Measurements from ENCODE around the gene PRSS33. TPM values are rescaled to one million over a fixed set of nuclear protein-coding genes. Genes with fewer than 3 reads are reported as not detected.
A peak's percentile ranks its signal among the peaks of the same experiment; 100 is the strongest.

The PRSS33 gene, protein sequence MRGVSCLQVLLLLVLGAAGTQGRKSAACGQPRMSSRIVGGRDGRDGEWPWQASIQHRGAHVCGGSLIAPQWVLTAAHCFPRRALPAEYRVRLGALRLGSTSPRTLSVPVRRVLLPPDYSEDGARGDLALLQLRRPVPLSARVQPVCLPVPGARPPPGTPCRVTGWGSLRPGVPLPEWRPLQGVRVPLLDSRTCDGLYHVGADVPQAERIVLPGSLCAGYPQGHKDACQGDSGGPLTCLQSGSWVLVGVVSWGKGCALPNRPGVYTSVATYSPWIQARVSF
- not detected for total RNA-seq

DNA sequence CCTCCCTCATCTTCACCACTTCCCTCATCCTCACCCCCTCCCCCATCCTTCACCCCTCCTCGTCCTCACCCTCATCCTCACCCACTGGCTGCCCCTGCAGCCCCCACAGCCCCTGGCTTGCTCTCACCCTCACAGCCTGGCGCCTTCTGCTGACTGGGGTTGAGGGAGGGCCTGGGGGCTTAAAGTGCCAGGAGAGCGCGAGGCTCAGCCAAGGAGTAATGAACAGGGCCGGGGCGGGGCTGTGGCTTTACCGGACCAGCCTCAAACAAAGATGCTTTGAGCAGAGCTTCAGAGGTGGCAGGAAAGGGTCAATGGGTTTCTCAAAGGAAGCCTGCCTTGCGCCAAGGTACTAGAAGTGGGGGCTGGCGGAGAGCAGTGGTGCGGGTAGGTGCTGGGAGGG lies at the start of gene PRSS33:
PRSS33 (minus strand) TSS at position 155 of the 400 bp plus-strand sequence. CDS start 1,013 bp downstream, outside the sequence.
- CTCF ChIA-PET = interaction anchor here (1.5 kb wide), 1 partner anchor 81 kb away, joined by 3 read pairs; no protein-coding TSS in a partner anchor
- Mint-ChIP-seq H3K27me3 (ENCODE audit: low read depth) (peaks cover 12% of the 10 kb centered on the region), H3K27ac (peak within 1 kb of the TSS; percentile 30), H3K4me3 (no peak within 1 kb of the TSS), H3K4me1 (ENCODE audit: low read depth) (peaks cover 17% of the 10 kb centered on the region), H3K9me3 (ENCODE audit: insufficient read depth) (no peaks in the 10 kb centered on the region), H3K36me3 (ENCODE audit: low read depth) (no peaks in the 10 kb centered on the region)
- DNase-seq = no peak
- POLR2A ChIA-PET = no interaction called here
- ATAC-seq = no peak

DNA sequence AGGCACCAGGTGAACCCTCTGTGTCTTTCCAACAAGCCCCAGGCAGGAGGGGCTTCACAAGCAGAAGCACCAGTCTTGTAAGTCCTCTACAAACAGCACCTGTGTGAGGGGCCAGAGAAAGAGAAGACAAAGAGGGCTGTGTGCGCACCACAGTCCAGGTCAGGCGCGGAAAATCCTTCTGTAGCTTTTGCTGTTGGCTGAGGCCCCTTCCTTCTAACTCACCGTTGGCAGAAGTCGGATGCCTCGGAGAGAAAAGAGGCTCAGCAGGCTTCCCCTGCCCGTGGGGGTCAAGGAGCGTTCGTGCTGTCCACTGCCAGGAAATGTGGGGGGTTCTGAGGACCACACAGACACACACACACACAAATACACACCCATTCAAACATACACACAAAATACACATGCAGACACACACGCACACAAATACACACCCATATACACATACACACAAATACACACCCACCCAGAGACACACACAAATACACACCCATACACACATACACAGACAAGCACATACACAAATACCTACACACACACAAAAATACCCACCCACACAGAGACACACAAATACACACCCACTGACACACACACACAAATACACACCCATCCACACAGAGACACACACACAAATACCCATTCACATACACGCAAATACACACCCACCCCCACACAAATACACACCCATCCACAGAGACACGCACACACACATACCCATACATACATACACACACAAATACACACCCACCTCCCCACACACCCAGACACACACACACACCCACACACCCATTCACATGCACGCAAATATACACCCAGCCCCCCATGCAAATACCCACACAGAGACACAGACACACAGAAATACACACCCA lies 49.5 kb upstream of the PRSS33 start:
- Mint-ChIP-seq H3K4me1 (ENCODE audit: low read depth) (peaks cover 20% of the 10 kb centered on the region), H3K27ac (no peak overlapping the region), H3K27me3 (ENCODE audit: low read depth) (peaks cover 6% of the 10 kb centered on the region), H3K4me3 (no peak overlapping the region), H3K36me3 (ENCODE audit: low read depth) (peaks cover 4% of the 10 kb centered on the region), H3K9me3 (ENCODE audit: insufficient read depth) (no peaks in the 10 kb centered on the region)
- DNase-seq = no peak
- ATAC-seq = no peak
- POLR2A ChIA-PET = no interaction called here
- CTCF ChIA-PET = interaction anchor here (0.8 to 1.0 kb wide), 2 partner anchors 31 to 84 kb away, joined by 3 read pairs; no protein-coding TSS in a partner anchor

- Mint-ChIP-seq H3K27ac (no peak overlapping the region), H3K4me3 (no peak overlapping the region), H3K27me3 (ENCODE audit: low read depth) (peaks cover 6% of the 10 kb centered on the region), H3K36me3 (ENCODE audit: low read depth) (peaks cover 4% of the 10 kb centered on the region), H3K9me3 (ENCODE audit: insufficient read depth) (no peaks in the 10 kb centered on the region), H3K4me1 (ENCODE audit: low read depth) (peaks cover 16% of the 10 kb centered on the region)
- ChIA-PET CTCF (interaction anchor here (0.8 to 1.0 kb wide), 2 partner anchors 32 to 85 kb away, joined by 3 read pairs; no protein-coding TSS in a partner anchor), POLR2A (no interaction called here)
- ATAC-seq (no peak), DNase-seq (no peak)
Measured at GRCh38 chr16:2835638-2836493, 48.5 kb upstream of the PRSS33 start.

DNA sequence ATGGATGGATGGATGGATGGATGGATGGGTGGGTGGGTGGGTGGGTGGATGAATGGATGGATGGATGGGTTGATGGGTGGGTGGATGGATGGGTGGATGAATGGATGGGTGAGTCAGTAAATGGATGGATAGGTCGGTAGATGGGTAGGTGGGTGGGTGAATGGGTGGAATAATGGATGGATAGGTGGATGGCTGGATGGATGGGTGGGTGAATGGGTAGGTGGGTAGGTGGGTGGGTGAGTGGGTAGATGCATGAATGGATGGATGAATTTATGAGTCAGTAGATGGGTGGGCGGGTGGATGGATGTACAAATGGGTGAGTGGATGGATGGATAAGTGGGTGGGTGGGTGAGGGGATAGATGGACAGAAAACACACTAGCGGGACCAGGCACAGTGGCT lies 47.6 kb upstream of the PRSS33 start:
- DNase-seq (no peak), ATAC-seq (no peak)
- Mint-ChIP-seq H3K9me3 (ENCODE audit: insufficient read depth) (no peaks in the 10 kb centered on the region), H3K4me1 (ENCODE audit: low read depth) (peaks cover 20% of the 10 kb centered on the region), H3K4me3 (no peak overlapping the region), H3K27ac (no peak overlapping the region), H3K36me3 (ENCODE audit: low read depth) (peaks cover 4% of the 10 kb centered on the region), H3K27me3 (ENCODE audit: low read depth) (peaks cover 6% of the 10 kb centered on the region)
- ChIA-PET POLR2A (no interaction called here), CTCF (no interaction called here)

DNA sequence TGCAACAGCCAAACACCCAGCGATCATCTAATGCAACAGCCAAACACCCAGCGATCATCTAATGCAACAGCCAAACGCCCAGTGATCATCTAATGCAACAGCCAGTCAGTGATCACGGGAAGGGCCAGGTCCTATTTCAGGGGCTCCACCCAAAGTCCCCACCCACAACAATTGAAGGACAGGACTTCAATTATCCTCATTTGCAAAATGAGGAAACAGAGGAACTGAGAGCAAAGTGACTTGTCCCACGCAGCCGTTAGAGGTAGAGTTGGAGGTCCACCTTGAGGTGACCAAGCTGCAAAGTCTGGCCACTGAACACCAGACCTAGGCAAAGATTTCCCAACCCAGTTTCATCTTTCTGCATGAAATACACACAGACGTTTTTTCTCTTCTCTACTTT lies 46.4 kb upstream of the PRSS33 start:
- DNase-seq = no peak
- no peak overlapping the region for H3K4me3 Mint-ChIP-seq
- ChIA-PET POLR2A (no interaction called here), CTCF (no interaction called here)
- ATAC-seq = no peak
- peaks cover 4% of the 10 kb centered on the region for H3K36me3 Mint-ChIP-seq (ENCODE audit: low read depth)
- H3K27me3 Mint-ChIP-seq (ENCODE audit: low read depth) = peaks cover 6% of the 10 kb centered on the region
- H3K9me3 Mint-ChIP-seq (ENCODE audit: insufficient read depth) = no peaks in the 10 kb centered on the region
- no peak overlapping the region for H3K27ac Mint-ChIP-seq
- peaks cover 13% of the 10 kb centered on the region for H3K4me1 Mint-ChIP-seq (ENCODE audit: low read depth)

- ChIA-PET CTCF (interaction anchor here (2.0 kb wide), 1 partner anchor 37 kb away, joined by 7 read pairs; no protein-coding TSS in a partner anchor), POLR2A (no interaction called here)
- ATAC-seq (no peak), DNase-seq (no peak)
- Mint-ChIP-seq H3K9me3 (ENCODE audit: insufficient read depth) (no peaks in the 10 kb centered on the region), H3K4me1 (ENCODE audit: low read depth) (peaks cover 11% of the 10 kb centered on the region), H3K36me3 (ENCODE audit: low read depth) (peaks cover 4% of the 10 kb centered on the region), H3K27ac (no peak overlapping the region), H3K27me3 (ENCODE audit: low read depth) (no peaks in the 10 kb centered on the region), H3K4me3 (no peak overlapping the region)
Measured at GRCh38 chr16:2831203-2831602, 43.8 kb upstream of the PRSS33 start.

- H3K27me3 Mint-ChIP-seq (ENCODE audit: low read depth) = no peaks in the 10 kb centered on the region
- ChIA-PET CTCF (interaction anchor here (0.8 to 1.9 kb wide), 2 partner anchors 9 to 38 kb away, joined by 4 to 8 read pairs; no protein-coding TSS in a partner anchor), POLR2A (no interaction called here)
- peaks cover 11% of the 10 kb centered on the region for H3K4me1 Mint-ChIP-seq (ENCODE audit: low read depth)
- H3K9me3 Mint-ChIP-seq (ENCODE audit: insufficient read depth) = no peaks in the 10 kb centered on the region
- peak overlapping the region; percentile 57 for H3K27ac Mint-ChIP-seq
- no peak for DNase-seq
- peak overlapping the region; percentile 40 for H3K4me3 Mint-ChIP-seq
- no peak for ATAC-seq
- peaks cover 4% of the 10 kb centered on the region for H3K36me3 Mint-ChIP-seq (ENCODE audit: low read depth)
Measured at GRCh38 chr16:2830355-2830695, 43.0 kb upstream of the PRSS33 start.

GRCh38 chr16:2829501-2830354 lies 42.4 kb upstream of the PRSS33 start, which contains the start of gene ZG16B:
TSS of gene ZG16B (plus strand) at chr16:2830303. CDS start at chr16:2830442, 139 bp downstream.
- ChIA-PET CTCF (interaction anchor here (0.8 to 1.9 kb wide), 2 partner anchors 9 to 38 kb away, joined by 4 to 8 read pairs; no protein-coding TSS in a partner anchor), POLR2A (no interaction called here)
- Mint-ChIP-seq H3K9me3 (ENCODE audit: insufficient read depth) (no peaks in the 10 kb centered on the region), H3K4me3 (peak within 1 kb of the TSS; percentile 40), H3K36me3 (ENCODE audit: low read depth) (peaks cover 4% of the 10 kb centered on the region), H3K27me3 (ENCODE audit: low read depth) (no peaks in the 10 kb centered on the region), H3K4me1 (ENCODE audit: low read depth) (peaks cover 11% of the 10 kb centered on the region), H3K27ac (peak within 1 kb of the TSS; percentile 57)
- peak; percentile 47 for ATAC-seq
- DNase-seq = no peak

DNA sequence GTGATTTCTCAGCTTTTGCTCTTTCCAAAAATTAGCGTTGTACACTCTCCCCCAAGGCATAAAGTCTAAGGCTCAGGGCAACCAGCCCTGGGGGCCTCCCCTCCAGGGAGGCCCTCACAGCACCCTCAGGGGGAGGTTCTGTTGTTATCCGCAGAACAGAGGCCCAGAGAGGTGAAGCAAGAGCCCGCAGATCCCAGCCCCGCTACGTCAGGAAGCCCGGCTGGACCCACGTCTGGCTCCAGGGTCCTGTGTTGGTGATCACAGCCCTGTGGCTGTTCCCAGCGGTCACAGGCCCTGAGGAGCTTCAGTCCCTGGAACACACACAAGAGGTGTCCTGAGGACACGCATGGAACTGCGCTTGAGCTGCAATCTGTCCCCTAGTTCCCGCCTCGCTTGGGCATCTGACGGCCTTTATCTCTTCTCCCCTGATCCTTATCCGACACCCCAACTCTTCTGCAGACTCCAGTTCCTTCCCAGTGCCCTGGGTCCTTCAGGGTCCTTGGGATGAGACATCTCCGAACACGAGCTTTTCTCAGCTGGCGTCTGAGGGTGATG lies 41.6 kb upstream of the PRSS33 start:
- ATAC-seq (no peak), DNase-seq (no peak)
- Mint-ChIP-seq H3K27ac (no peak overlapping the region), H3K27me3 (ENCODE audit: low read depth) (no peaks in the 10 kb centered on the region), H3K9me3 (ENCODE audit: insufficient read depth) (no peaks in the 10 kb centered on the region), H3K36me3 (ENCODE audit: low read depth) (peaks cover 4% of the 10 kb centered on the region), H3K4me3 (no peak overlapping the region), H3K4me1 (ENCODE audit: low read depth) (peaks cover 11% of the 10 kb centered on the region)
- CTCF ChIA-PET = interaction anchor here (1.9 kb wide), 1 partner anchor 10 kb away, joined by 8 read pairs; no protein-coding TSS in a partner anchor
- POLR2A ChIA-PET = no interaction called here

GRCh38 chr16:2828521-2828840 lies 41.1 kb upstream of the PRSS33 start:
- no peak overlapping the region for H3K27ac Mint-ChIP-seq
- H3K4me3 Mint-ChIP-seq = no peak overlapping the region
- DNase-seq (no peak), ATAC-seq (no peak)
- ChIA-PET POLR2A (no interaction called here), CTCF (interaction anchor here (1.9 kb wide), 1 partner anchor 11 kb away, joined by 8 read pairs; no protein-coding TSS in a partner anchor)
- H3K9me3 Mint-ChIP-seq (ENCODE audit: insufficient read depth) = no peaks in the 10 kb centered on the region
- no peaks in the 10 kb centered on the region for H3K27me3 Mint-ChIP-seq (ENCODE audit: low read depth)
- peaks cover 11% of the 10 kb centered on the region for H3K4me1 Mint-ChIP-seq (ENCODE audit: low read depth)
- H3K36me3 Mint-ChIP-seq (ENCODE audit: low read depth) = peaks cover 4% of the 10 kb centered on the region

All from activated CD8-positive, alpha-beta T cell treated with anti-CD3 and anti-CD28 coated beads, Interleukin-2, amount 10 ng/mL, durations not matched to agents 7 days and 5 days (primary cell).